8988T (cell line): ENCODE data around the gene SUB1.
"Not testable (repeated sequence)": the region's sequence is repeated elsewhere in the genome, so short reads cannot be mapped to it uniquely, and the experiment has no call there.

Experiments
- DNase-seq: peaks from one replicate; pipeline ENCODE4 v3.0.0; 2011

Gene SUB1

GRCh38 chr5:32566319-32567111 lies 18.8 kb upstream of the SUB1 start:
- no peak for DNase-seq

GRCh38 chr5:32571128-32571527 lies 14.2 kb upstream of the SUB1 start:
- DNase-seq = no peak

GRCh38 chr5:32572778-32573480 lies 12.4 kb upstream of the SUB1 start:
- DNase-seq = no peak

GRCh38 chr5:32573481-32573854 lies 11.9 kb upstream of the SUB1 start:
- DNase-seq = not testable (repeated sequence)

- no peak for DNase-seq
Observed at GRCh38 chr5:32574540-32575175, 10.7 kb upstream of the SUB1 start.

- DNase-seq = no peak
Observed at GRCh38 chr5:32578363-32578762, 7.0 kb upstream of the SUB1 start.

GRCh38 chr5:32578764-32579163 lies 6.6 kb upstream of the SUB1 start:
- DNase-seq = no peak

GRCh38 chr5:32581010-32581785 lies 4.2 kb upstream of the SUB1 start:
- DNase-seq = no peak

GRCh38 chr5:32583582-32584232 lies 1.6 kb upstream of the SUB1 start:
- no peak for DNase-seq

GRCh38 chr5:32584646-32585045 lies 711 bp upstream of the SUB1 start:
- no peak for DNase-seq

GRCh38 chr5:32585122-32585445 lies 273 bp upstream of the SUB1 start:
- DNase-seq = no peak

- no peak for DNase-seq
Observed at GRCh38 chr5:32586276-32586599, 881 bp downstream of the SUB1 start.

- DNase-seq = no peak
Observed at GRCh38 chr5:32587067-32587551, 1.8 kb downstream of the SUB1 start.

- DNase-seq = no peak
Observed at GRCh38 chr5:32589416-32589815, 4.1 kb downstream of the SUB1 start.

- no peak for DNase-seq
Observed at GRCh38 chr5:32589942-32590869, 4.8 kb downstream of the SUB1 start.

- no peak for DNase-seq
Observed at GRCh38 chr5:32595118-32595517, 9.8 kb downstream of the SUB1 start.

- no peak for DNase-seq
Observed at GRCh38 chr5:32597041-32597629, 11.8 kb downstream of the SUB1 start.

- no peak for DNase-seq
Observed at GRCh38 chr5:32598260-32598937, 13.0 kb downstream of the SUB1 start.

GRCh38 chr5:32598997-32599549 lies 13.7 kb downstream of the SUB1 start:
- no peak for DNase-seq

- peak; percentile 49 for DNase-seq
Observed at GRCh38 chr5:32600054-32600622, 14.8 kb downstream of the SUB1 start.
